Endothelial cell (in vitro differentiated cells): Measurements from ENCODE around the gene KCNH2. TPM values are rescaled to one million over a fixed set of nuclear protein-coding genes. Genes with fewer than 3 reads are reported as not detected.
A peak's percentile ranks its signal among the peaks of the same experiment; 100 is the strongest.

ENCODE experiments used
- DNase-seq: peaks from one replicate; pipeline ENCODE4 v3.0.0; 2021; ENCODE audit warnings: low spot score
- H3K27ac Mint-ChIP-seq: one replicate; pipeline ENCODE4 v1.8.0; 2021; ENCODE audit warnings: mixed read lengths, inconsistent platforms; ENCODE audit not compliant: unreplicated experiment
- H3K27me3 Mint-ChIP-seq: one replicate; pipeline ENCODE4 v1.8.0; 2021; ENCODE audit warnings: mild to moderate bottlenecking, moderate library complexity, mixed read lengths, inconsistent platforms; ENCODE audit not compliant: unreplicated experiment
- H3K36me3 Mint-ChIP-seq: one replicate; pipeline ENCODE4 v1.8.0; 2021; ENCODE audit warnings: mild to moderate bottlenecking, low read depth, mixed read lengths, inconsistent platforms; ENCODE audit not compliant: unreplicated experiment
- H3K4me1 Mint-ChIP-seq: one replicate; pipeline ENCODE4 v1.8.0; 2021; ENCODE audit warnings: mild to moderate bottlenecking, mixed read lengths, inconsistent platforms; ENCODE audit not compliant: unreplicated experiment
- H3K4me3 Mint-ChIP-seq: one replicate; pipeline ENCODE4 v1.8.0; 2021; ENCODE audit warnings: mild to moderate bottlenecking, mixed read lengths, inconsistent platforms; ENCODE audit not compliant: unreplicated experiment
- H3K9me3 Mint-ChIP-seq: one replicate; pipeline ENCODE4 v1.8.0; 2021; ENCODE audit warnings: mixed read lengths, inconsistent platforms; ENCODE audit not compliant: unreplicated experiment
- CTCF ChIP-seq: fragments of 200-600 bp; sonication (generic); IDR thresholded peaks from one replicate; pipeline ENCODE4 v1.5.0; 2021; ENCODE audit warnings: antibody characterized with exemption; ENCODE audit not compliant: unreplicated experiment
- total RNA-seq: library from RNA; stranded (reverse); fragmentation: NEBNext Ultra II Directional; extraction: Animal tissue kit (Norgen Biotek cat#: 25700); gene quantifications from one replicate; pipeline ENCODE4 v1.2.1, GENCODE V29; 2021; ENCODE audit not compliant: unreplicated experiment

KCNH2 gene
- total RNA-seq, 1 donor from 2014 or later, result 3.4 TPM

DNA sequence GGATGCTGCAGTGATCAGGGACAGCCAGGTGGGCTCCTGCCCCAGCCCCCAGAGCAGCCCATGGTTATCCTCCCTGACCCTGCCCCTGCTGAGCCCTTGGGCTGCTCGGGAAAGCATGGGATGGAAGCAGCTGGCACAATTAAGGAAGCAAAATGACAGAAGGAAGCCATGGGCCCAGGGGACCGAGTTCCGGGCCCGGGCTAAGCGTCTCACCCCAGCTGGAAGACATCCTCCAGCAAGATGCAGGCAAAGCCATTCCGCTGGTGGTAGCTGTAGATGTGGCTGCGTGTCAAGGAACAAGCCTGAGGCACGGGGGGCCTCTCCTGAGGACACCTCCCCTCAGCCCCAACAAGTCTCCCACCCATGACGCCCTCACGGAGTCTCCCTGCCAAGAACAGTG, 45.1 kb upstream of the KCNH2 start:
- TF ChIP-seq CTCF, result no peak
- no peak for DNase-seq
- Mint-ChIP-seq H3K27ac (no peak overlapping the region), H3K4me1 (peaks cover 16% of the 10 kb centered on the region), H3K36me3 (peaks cover 4% of the 10 kb centered on the region), H3K27me3 (peaks cover 28% of the 10 kb centered on the region), H3K4me3 (no peak overlapping the region), H3K9me3 (no peaks in the 10 kb centered on the region)

DNA sequence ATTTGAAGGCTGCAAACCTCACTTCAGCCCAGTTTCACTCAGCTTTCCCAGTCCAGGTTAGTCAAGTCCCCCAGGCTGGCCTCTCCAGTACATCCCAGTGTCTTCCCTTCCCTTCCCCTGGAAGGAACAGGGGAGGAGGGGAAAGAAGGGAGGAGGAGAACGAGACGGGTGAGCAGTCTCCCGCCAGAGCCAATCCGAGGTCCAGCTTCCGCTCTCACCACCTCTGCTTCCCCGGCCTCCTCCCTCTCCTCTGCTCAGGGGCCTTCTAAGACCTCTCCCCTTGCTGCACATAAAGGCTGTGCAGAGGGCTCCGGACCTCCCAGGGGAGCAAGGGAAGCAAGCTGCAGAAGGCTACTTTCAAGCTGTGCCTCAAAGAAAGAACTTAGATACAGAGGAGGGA, 42.1 kb upstream of the KCNH2 start:
- DNase-seq, result no peak
- Mint-ChIP-seq H3K9me3 (no peaks in the 10 kb centered on the region), H3K36me3 (peaks cover 16% of the 10 kb centered on the region), H3K4me3 (no peak overlapping the region), H3K27ac (no peak overlapping the region), H3K27me3 (peaks cover 35% of the 10 kb centered on the region), H3K4me1 (peaks cover 30% of the 10 kb centered on the region)
- no peak for TF ChIP-seq CTCF

DNA sequence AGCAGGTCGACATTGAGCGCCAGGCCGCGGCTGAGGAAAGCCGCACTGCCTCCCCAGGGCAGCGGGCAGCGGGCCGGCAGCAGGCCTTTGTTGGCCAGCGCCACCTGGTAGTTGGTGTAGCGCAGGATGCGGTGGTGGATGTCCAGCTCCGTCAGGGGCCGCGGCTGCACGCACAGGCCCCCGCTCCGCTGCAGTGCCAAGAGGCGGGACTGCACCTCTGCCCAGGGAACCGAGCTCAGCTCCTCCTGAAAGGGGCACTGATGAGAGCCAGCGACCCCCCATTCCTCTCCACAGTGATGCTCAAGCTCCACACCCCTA, 41.0 kb upstream of the KCNH2 start:
- Mint-ChIP-seq H3K4me3 (no peak overlapping the region), H3K36me3 (peaks cover 23% of the 10 kb centered on the region), H3K27me3 (peaks cover 39% of the 10 kb centered on the region), H3K4me1 (peaks cover 35% of the 10 kb centered on the region), H3K27ac (no peak overlapping the region), H3K9me3 (no peaks in the 10 kb centered on the region)
- DNase-seq, result no peak
- no peak for TF ChIP-seq CTCF

DNA sequence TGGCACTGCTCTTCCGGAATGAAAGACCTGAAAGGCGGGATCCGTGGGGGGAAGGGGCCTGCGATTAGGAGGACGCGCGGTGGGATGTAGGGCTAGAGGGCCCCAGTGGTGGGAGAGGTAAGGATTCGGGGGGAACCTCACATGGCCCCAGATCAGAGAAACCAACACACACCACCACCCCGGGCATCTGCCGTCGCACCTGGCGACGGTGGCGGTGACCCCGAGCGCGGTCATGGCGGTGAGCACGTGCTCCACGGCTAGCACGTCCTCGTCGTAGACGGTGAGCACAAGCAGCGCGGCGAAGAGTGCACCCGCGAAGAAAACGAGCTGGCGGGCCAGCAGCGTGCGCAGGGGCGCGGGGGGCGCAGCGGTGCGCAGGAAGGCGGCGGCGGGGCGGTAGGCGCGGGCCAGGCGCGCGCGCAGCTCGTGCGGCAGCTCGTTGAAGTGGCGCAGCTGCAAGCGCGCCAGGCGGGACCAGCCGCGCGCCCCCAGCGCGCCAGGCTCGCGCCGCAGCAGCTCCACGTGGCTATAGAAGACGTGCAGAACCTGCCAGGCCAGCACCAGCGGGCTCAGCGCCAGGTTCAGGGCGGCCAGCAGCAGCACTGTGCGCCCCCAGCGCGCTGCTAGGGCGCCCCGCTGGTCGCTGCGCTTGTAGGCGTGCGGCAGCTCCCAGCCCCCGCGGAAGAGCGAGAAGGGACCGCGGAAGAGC, 40.5 kb upstream of the KCNH2 start:
- H3K27ac Mint-ChIP-seq, result no peak overlapping the region
- TF ChIP-seq CTCF, result peak; percentile 8
- no peak for DNase-seq
- H3K27me3 Mint-ChIP-seq, result peaks cover 40% of the 10 kb centered on the region
- H3K4me3 Mint-ChIP-seq, result peak overlapping the region; percentile 51
- H3K9me3 Mint-ChIP-seq, result no peaks in the 10 kb centered on the region
- H3K4me1 Mint-ChIP-seq, result peaks cover 35% of the 10 kb centered on the region
- peaks cover 24% of the 10 kb centered on the region for H3K36me3 Mint-ChIP-seq

DNA sequence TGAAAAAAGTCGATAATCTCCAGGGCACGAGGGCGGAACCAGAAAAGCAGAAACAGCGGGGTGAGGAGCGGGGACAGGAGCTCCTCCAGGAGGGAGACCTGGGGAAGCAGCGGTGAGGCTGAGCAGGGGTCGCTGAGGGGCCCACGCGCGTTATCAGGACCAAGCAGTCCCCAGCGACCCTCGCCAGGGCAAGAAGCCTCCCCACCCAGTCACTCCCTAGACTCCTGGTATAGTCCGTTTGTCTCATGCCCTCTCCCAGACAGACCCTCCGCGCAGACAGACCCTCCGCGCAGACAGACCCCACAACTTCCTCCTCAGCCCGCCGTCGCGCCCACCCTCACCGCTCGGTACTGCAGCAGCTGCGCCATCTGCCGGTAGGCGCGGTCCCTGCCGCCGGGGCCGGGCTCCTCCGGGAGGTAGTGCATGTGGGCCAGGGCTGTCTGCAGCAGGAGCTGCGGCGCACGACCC, 39.9 kb upstream of the KCNH2 start:
- Mint-ChIP-seq H3K4me3 (peak overlapping the region; percentile 77), H3K27ac (peak overlapping the region; percentile 44), H3K9me3 (no peaks in the 10 kb centered on the region), H3K27me3 (peaks cover 40% of the 10 kb centered on the region), H3K4me1 (peaks cover 36% of the 10 kb centered on the region), H3K36me3 (peaks cover 24% of the 10 kb centered on the region)
- peak; percentile 93 for DNase-seq
- peak; percentile 90 for TF ChIP-seq CTCF
